Mucosa of descending colon (tissue), 3 donors: Measurements from ENCODE around the gene RHBDD1. TPM values are rescaled to one million over a fixed set of nuclear protein-coding genes. Genes with fewer than 3 reads are reported as not detected.
A peak's percentile ranks its signal among the peaks of the same experiment; 100 is the strongest.

Experiments
- ATAC-seq: fragments of 200-7000 bp; cut with Tn5 transposase; one replicate; pipeline ENCODE4 v1.9.1; 2020; ENCODE audit warnings: mild to moderate bottlenecking, moderate library complexity
- DNase-seq, 3 donors: peaks; one replicate each; pipeline ENCODE4 v3.0.0-alpha.2; 2020
- H3K36me3 ChIP-seq: fragments of 200-600 bp; one replicate; pipeline ENCODE4 v1.8.0; 2021; ENCODE audit warnings: low read depth, mild to moderate bottlenecking
- H3K4me1 ChIP-seq: fragments of 200-600 bp; one replicate; pipeline ENCODE4 v1.8.0; 2021; ENCODE audit warnings: low read depth, mild to moderate bottlenecking
- H3K4me3 ChIP-seq: fragments of 200-600 bp; one replicate; pipeline ENCODE4 v1.8.0; 2021; ENCODE audit warnings: mild to moderate bottlenecking
- H3K9me3 ChIP-seq: fragments of 200-600 bp; one replicate; pipeline ENCODE4 v1.8.0; 2021; ENCODE audit warnings: mild to moderate bottlenecking
- CTCF ChIP-seq: fragments of 200-600 bp; IDR thresholded peaks from one replicate; pipeline ENCODE4 v1.8.0; 2022; ENCODE audit warnings: antibody characterized with exemption, mild to moderate bottlenecking
- intact Hi-C, 2 donors: fragments of 100-400 bp; cut with DNase I in 1 of 2; cut with micrococcal nuclease in 1 of 2; formaldehyde crosslinking; loops; one replicate each; pipeline versions ENCODE4 v1.11.0 to v1.11.1; 2022; cut with DNase I, micrococcal nuclease
- total RNA-seq, 3 donors: library from RNA; stranded (reverse); fragmentation: NEBNext Ultra II Directional in 2 of 3; extraction: Animal tissue kit (Norgen Biotek cat#: 25700) in 2 of 3; gene quantifications; one replicate each; pipeline versions ENCODE4 v1.2.1 to v1.2.4, GENCODE V29; 2021 to 2023
- donor health status: DM: no; HTN: no; CAD: no; lungs with moderate emphysema.
- donor health status: DM: no; HTN: no; CAD: no.
- donor health status: DM: no; HTN: yes; CAD: no.

RHBDD1 gene
- total RNA-seq, 3 donors from 2014 or later: 28.7 to 41.6 (median 30.5) TPM

- Histone ChIP-seq H3K4me1 (peaks cover 15% of the 10 kb centered on the region), H3K36me3 (no peaks in the 10 kb centered on the region), H3K4me3 (no peak overlapping the region), H3K9me3 (no peaks in the 10 kb centered on the region)
- ATAC-seq: peak; percentile 77
- DNase-seq: peak; percentile 89 to 92 (median 89)
- intact Hi-C loops: loop anchor here (5.0 kb wide), 3 partner anchors 814 to 1129 kb away; no protein-coding TSS in a partner anchor
- TF ChIP-seq CTCF: no peak
Measured at GRCh38 chr2:226800941-226801784, 34.7 kb upstream of the RHBDD1 start.

GRCh38 chr2:226802573-226802972, 33.3 kb upstream of the RHBDD1 start:
- no peak for ATAC-seq
- peak in 1 of 3 donors; percentile 42 for DNase-seq
- Histone ChIP-seq H3K36me3 (no peaks in the 10 kb centered on the region), H3K4me3 (no peak overlapping the region), H3K9me3 (no peaks in the 10 kb centered on the region), H3K4me1 (peaks cover 15% of the 10 kb centered on the region)
- TF ChIP-seq CTCF: peak; percentile 33
- intact Hi-C loops: loop anchor here (5.0 kb wide), 3 partner anchors 815 to 1130 kb away; no protein-coding TSS in a partner anchor

- Histone ChIP-seq H3K36me3 (no peaks in the 10 kb centered on the region), H3K4me1 (peaks cover 15% of the 10 kb centered on the region), H3K9me3 (no peaks in the 10 kb centered on the region), H3K4me3 (no peak overlapping the region)
- ATAC-seq (no peak), DNase-seq (no peak)
- TF ChIP-seq CTCF: no peak
- intact Hi-C loops: loop anchor here (5.0 kb wide), 3 partner anchors 816 to 1131 kb away; no protein-coding TSS in a partner anchor
Measured at GRCh38 chr2:226803410-226803809, 32.4 kb upstream of the RHBDD1 start.

GRCh38 chr2:226813148-226813701, 22.6 kb upstream of the RHBDD1 start:
- no peak for ATAC-seq
- DNase-seq: no peak
- TF ChIP-seq CTCF: no peak
- Histone ChIP-seq H3K36me3 (no peaks in the 10 kb centered on the region), H3K9me3 (no peaks in the 10 kb centered on the region), H3K4me3 (no peak overlapping the region), H3K4me1 (no peaks in the 10 kb centered on the region)
- intact Hi-C loops: loop anchor here in 1 of 2 donors (10.0 kb wide), 1 partner anchor 172 kb away; no protein-coding TSS in a partner anchor

- no peaks in the 10 kb centered on the region for H3K36me3 ChIP-seq
- H3K4me3 ChIP-seq: no peak overlapping the region
- no peak for TF ChIP-seq CTCF
- intact Hi-C loops: loop anchor here in 1 of 2 donors (10.0 kb wide), 1 partner anchor 166 kb away; no protein-coding TSS in a partner anchor
- ATAC-seq (no peak), DNase-seq (no peak)
- no peaks in the 10 kb centered on the region for H3K9me3 ChIP-seq
- H3K4me1 ChIP-seq: no peaks in the 10 kb centered on the region
Measured at GRCh38 chr2:226818930-226819329, 16.9 kb upstream of the RHBDD1 start.
